Activated naive CD4-positive, alpha-beta T cell treated with anti-CD3 and anti-CD28 coated beads, Interleukin-2, amount 50 U/mL, for 24 hours (primary cell): ENCODE measurements around the gene DET1.
"Not testable (repeated sequence)": the region's sequence is repeated elsewhere in the genome, so short reads cannot be mapped to it uniquely, and the experiment has no call there.

Experiments
- H3K27ac Mint-ChIP-seq: one replicate; pipeline ENCODE4 v1.8.0; 2021; ENCODE audit warnings: mild to moderate bottlenecking, mixed read lengths
- H3K27me3 Mint-ChIP-seq: one replicate; pipeline ENCODE4 v1.8.0; 2021; ENCODE audit warnings: mixed read lengths
- H3K36me3 Mint-ChIP-seq: one replicate; pipeline ENCODE4 v1.8.0; 2021; ENCODE audit warnings: mixed read lengths
- H3K4me1 Mint-ChIP-seq: one replicate; pipeline ENCODE4 v1.8.0; 2021; ENCODE audit warnings: mixed read lengths
- H3K4me3 Mint-ChIP-seq: one replicate; pipeline ENCODE4 v1.8.0; 2021; ENCODE audit warnings: mild to moderate bottlenecking, mixed read lengths
- H3K9me3 Mint-ChIP-seq: one replicate; pipeline ENCODE4 v1.8.0; 2021; ENCODE audit warnings: mixed read lengths

Gene DET1

DNA sequence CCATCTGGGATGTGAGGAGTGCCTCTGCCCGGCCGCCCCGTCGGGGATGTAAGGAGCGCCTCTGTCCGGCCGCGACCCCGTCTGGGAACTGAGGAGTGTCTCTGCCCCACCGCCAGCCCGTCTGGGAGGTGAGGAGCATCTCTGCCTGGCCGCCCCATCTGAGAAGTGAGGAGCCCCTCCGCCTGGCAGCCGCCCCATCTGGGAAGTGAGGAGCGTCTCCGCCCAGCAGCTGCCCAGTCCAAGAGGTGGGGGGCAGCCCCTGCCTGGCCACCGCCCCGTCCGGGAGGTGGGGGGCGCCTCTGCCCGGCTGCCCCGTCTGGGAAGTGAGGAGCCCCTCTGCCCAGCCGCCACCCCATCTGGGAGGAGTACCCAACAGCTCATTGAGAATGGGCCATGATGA lies 22.4 kb downstream of the DET1 start:
- H3K36me3 Mint-ChIP-seq: peaks cover 22% of the 10 kb centered on the region
- H3K4me1 Mint-ChIP-seq, H3K9me3 Mint-ChIP-seq, H3K27ac Mint-ChIP-seq, H3K27me3 Mint-ChIP-seq, H3K4me3 Mint-ChIP-seq: not testable (repeated sequence)

DNA sequence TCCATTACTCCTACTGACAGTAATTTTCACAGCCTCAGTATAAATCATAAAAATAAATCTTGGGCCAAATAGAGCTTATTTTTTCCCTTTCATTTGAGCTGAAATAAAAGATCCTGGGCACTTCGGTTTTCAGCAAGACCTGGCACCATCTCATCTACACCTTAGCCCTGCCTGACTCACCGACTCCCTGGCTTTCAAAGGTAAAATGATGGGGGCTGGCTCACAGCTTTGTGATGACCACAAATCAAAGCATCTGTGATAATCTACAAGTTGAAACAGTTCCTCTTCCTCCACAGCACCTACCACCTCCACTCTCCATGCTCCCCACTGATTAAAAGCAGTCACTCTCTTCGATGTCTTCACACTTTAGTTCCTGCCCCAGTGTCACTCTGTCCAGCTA lies 27.6 kb downstream of the DET1 start:
- Mint-ChIP-seq H3K27me3 (no peaks in the 10 kb centered on the region), H3K36me3 (peaks cover 10% of the 10 kb centered on the region), H3K9me3 (no peaks in the 10 kb centered on the region), H3K4me1 (no peaks in the 10 kb centered on the region), H3K27ac (no peak overlapping the region), H3K4me3 (no peak overlapping the region)

- H3K9me3 Mint-ChIP-seq: no peaks in the 10 kb centered on the region
- no peak overlapping the region for H3K4me3 Mint-ChIP-seq
- H3K27ac Mint-ChIP-seq: no peak overlapping the region
- H3K36me3 Mint-ChIP-seq: peaks cover 18% of the 10 kb centered on the region
- H3K4me1 Mint-ChIP-seq: no peaks in the 10 kb centered on the region
- H3K27me3 Mint-ChIP-seq: no peaks in the 10 kb centered on the region
These were observed 33.3 kb downstream of the DET1 start for GRCh38 chr15:88513195-88513594.

- Mint-ChIP-seq H3K27ac (no peak overlapping the region), H3K9me3 (no peaks in the 10 kb centered on the region), H3K27me3 (no peaks in the 10 kb centered on the region), H3K36me3 (peaks cover 17% of the 10 kb centered on the region), H3K4me1 (no peaks in the 10 kb centered on the region), H3K4me3 (no peak overlapping the region)
These were observed 33.9 kb downstream of the DET1 start for GRCh38 chr15:88512601-88513000.

- Mint-ChIP-seq H3K9me3 (no peaks in the 10 kb centered on the region), H3K4me1 (no peaks in the 10 kb centered on the region), H3K36me3 (peaks cover 20% of the 10 kb centered on the region), H3K27ac (no peak overlapping the region), H3K4me3 (no peak overlapping the region), H3K27me3 (no peaks in the 10 kb centered on the region)
These were observed 34.4 kb downstream of the DET1 start for GRCh38 chr15:88512078-88512477.

DNA sequence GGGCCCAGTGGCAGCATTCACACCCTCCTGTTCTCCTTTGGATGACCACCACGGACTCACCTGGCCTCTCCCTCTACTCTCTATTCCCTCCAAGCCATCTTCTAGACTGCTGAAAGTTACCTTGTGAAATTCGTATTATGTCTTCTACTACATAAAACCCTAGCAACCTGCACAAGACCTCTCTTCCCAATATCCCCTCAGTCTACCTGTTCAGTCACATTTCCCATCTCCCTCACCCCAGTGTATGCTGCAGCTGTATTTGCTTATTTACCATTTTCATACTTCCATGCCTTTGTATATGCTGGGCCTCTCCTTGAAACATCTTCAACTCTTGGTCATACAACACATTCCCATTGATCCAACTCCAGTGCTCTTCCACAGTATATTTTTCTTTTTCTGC lies 35.3 kb downstream of the DET1 start:
- Mint-ChIP-seq H3K27me3 (no peaks in the 10 kb centered on the region), H3K36me3 (peaks cover 19% of the 10 kb centered on the region), H3K4me1 (no peaks in the 10 kb centered on the region), H3K9me3 (no peaks in the 10 kb centered on the region), H3K4me3 (no peak overlapping the region), H3K27ac (no peak overlapping the region)

DNA sequence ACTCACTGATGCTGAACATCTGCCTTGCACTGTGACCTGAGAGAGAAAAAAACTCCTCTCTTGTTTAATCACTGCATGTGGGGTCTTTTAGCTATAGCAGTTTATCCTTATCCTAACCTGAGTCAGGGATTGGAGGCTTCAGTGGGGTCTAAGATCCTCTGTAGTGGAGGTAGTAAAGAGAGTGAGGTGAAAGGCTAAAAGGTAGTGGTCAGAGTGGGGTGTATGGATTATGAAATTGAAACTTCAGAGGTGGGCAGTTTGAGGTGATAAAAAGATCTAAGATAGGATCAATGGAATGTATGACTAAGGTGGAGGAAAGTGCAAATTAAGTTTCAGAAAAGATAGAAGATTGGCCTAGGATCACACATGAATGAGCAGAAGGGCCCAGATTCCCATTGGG lies 36.5 kb downstream of the DET1 start:
- Mint-ChIP-seq H3K36me3 (peaks cover 19% of the 10 kb centered on the region), H3K4me1 (no peaks in the 10 kb centered on the region), H3K27me3 (no peaks in the 10 kb centered on the region), H3K9me3 (no peaks in the 10 kb centered on the region), H3K4me3 (no peak overlapping the region), H3K27ac (no peak overlapping the region)

DNA sequence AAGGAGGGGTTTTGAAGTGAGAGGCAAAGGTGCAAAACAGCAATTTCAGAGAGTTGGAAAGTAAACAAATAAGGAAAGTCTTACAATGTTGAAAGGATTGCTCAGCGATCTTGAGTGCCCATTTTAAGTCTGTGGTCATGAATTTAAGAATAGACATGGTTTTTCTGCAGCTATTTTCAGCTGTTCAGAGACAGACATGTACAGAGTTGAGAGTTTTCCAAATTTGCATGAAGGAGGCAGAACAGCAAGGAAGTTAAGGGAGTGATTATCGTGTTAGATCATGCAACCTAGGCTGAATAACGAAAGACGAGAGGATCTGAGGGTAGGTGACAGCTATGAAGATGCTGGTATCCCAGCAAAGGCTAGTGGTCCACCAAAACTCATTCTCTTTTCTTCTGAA lies 37.2 kb downstream of the DET1 start:
- H3K27ac Mint-ChIP-seq: no peak overlapping the region
- H3K4me1 Mint-ChIP-seq: no peaks in the 10 kb centered on the region
- no peaks in the 10 kb centered on the region for H3K27me3 Mint-ChIP-seq
- H3K4me3 Mint-ChIP-seq: no peak overlapping the region
- H3K9me3 Mint-ChIP-seq: no peaks in the 10 kb centered on the region
- peaks cover 19% of the 10 kb centered on the region for H3K36me3 Mint-ChIP-seq

DNA sequence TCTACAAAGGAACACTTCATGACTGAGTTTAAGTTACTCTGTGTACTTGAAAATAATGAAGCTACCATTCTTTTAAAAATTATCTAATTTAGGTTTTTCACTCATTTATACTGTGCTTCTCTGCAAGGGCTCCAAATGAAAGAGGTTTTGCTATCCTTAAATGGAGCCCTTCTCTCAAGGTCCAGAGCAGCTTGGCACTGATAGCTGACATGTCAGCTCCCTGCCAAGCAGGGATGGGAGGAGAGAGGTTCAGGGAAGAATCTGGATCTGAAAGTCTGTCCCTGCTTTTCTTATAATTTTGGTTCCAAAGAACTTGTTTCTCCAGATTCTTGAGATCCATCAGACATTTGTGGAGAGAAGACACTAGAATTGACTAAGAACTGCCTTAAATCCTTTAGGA lies 39.9 kb downstream of the DET1 start:
- no peak overlapping the region for H3K27ac Mint-ChIP-seq
- H3K9me3 Mint-ChIP-seq: no peaks in the 10 kb centered on the region
- H3K27me3 Mint-ChIP-seq: no peaks in the 10 kb centered on the region
- no peak overlapping the region for H3K4me3 Mint-ChIP-seq
- peaks cover 19% of the 10 kb centered on the region for H3K36me3 Mint-ChIP-seq
- no peaks in the 10 kb centered on the region for H3K4me1 Mint-ChIP-seq

- H3K9me3 Mint-ChIP-seq: no peaks in the 10 kb centered on the region
- no peaks in the 10 kb centered on the region for H3K4me1 Mint-ChIP-seq
- peaks cover 12% of the 10 kb centered on the region for H3K36me3 Mint-ChIP-seq
These were observed 40.8 kb downstream of the DET1 start for GRCh38 chr15:88505721-88506120.

DNA sequence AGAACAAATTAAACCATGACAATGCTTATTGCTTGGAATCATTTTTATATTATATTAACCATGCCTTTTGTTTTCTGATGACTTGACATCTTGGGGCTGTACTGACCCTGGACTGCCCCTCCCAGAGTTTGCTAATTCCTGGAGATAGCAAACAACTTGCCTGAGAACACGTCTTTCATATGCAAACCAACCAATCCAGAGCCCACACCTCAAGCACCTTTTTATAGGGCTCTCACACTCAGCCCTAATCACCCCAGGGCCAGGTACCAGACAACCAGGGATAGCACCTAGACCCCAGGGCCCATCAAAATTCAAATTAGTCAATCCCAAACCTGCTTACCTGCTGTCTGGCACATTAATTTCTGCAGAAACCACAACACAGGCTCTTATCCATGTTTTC lies 42.0 kb downstream of the DET1 start:
- H3K4me1 Mint-ChIP-seq: no peaks in the 10 kb centered on the region
- H3K4me3 Mint-ChIP-seq: no peak overlapping the region
- no peaks in the 10 kb centered on the region for H3K9me3 Mint-ChIP-seq
- no peaks in the 10 kb centered on the region for H3K27me3 Mint-ChIP-seq
- peaks cover 9% of the 10 kb centered on the region for H3K36me3 Mint-ChIP-seq
- no peak overlapping the region for H3K27ac Mint-ChIP-seq

More at GRCh38 chr15:88505721-88506120, 40.8 kb downstream of the DET1 start:
- Mint-ChIP-seq H3K4me3 (no peak overlapping the region), H3K27me3 (no peaks in the 10 kb centered on the region), H3K27ac (no peak overlapping the region)

DNA sequence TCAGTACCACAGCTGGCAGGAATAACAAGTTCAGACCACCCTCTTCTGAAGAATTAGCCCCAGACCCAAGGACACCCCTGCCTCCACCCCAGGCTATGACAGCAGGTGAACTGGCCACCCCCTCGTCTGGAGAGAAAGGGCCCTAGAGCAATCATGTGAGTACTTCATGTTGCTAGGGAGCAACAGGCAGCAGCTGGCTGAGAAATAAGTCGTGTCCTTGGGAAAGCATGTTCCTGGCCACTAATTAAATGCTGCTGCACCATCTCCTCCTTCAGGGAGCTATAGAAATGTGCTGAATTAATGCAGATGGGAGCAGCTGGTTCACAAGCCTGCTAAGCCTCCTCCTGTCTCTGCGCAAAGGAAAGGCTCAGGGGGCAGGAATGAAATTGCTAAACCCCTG lies 47.5 kb downstream of the DET1 start:
- Mint-ChIP-seq H3K27me3 (no peaks in the 10 kb centered on the region), H3K4me1 (no peaks in the 10 kb centered on the region), H3K27ac (no peak overlapping the region), H3K9me3 (no peaks in the 10 kb centered on the region), H3K4me3 (no peak overlapping the region), H3K36me3 (peaks cover 2% of the 10 kb centered on the region)

- H3K9me3 Mint-ChIP-seq: no peaks in the 10 kb centered on the region
- H3K4me1 Mint-ChIP-seq: no peaks in the 10 kb centered on the region
- no peak overlapping the region for H3K27ac Mint-ChIP-seq
- H3K27me3 Mint-ChIP-seq: no peaks in the 10 kb centered on the region
- H3K4me3 Mint-ChIP-seq: no peak overlapping the region
- peaks cover 2% of the 10 kb centered on the region for H3K36me3 Mint-ChIP-seq
These were observed 49.2 kb downstream of the DET1 start for GRCh38 chr15:88497109-88497765.

GRCh38 chr15:88493844-88494243 lies 52.6 kb downstream of the DET1 start:
- Mint-ChIP-seq H3K27ac (no peak overlapping the region), H3K4me1 (no peaks in the 10 kb centered on the region), H3K4me3 (no peak overlapping the region), H3K36me3 (peaks cover 2% of the 10 kb centered on the region), H3K27me3 (no peaks in the 10 kb centered on the region), H3K9me3 (no peaks in the 10 kb centered on the region)

DNA sequence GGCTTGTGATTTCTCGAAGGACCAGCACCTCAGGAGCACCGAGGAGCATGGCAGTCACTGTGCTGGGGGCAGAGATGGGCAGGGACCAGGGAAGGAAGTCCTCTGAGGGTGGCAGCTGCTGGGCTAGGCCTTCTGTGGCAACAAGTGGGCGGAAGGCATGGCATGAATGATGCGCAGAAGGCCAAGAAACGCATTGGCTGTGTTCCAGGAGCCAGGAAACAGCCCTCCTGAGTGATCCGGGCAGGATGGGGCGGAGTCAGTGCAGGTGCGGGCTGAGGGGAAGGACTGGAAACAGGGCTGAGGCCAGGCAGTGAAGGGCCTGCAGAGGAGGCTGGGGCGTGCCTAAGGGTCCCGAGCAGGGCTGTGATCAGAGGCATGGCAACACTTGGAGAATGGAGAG lies 55.3 kb downstream of the DET1 start:
- Mint-ChIP-seq H3K9me3 (no peaks in the 10 kb centered on the region), H3K36me3 (no peaks in the 10 kb centered on the region)

GRCh38 chr15:88490036-88490435 lies 56.4 kb downstream of the DET1 start:
- H3K4me1 Mint-ChIP-seq: no peaks in the 10 kb centered on the region
- H3K27ac Mint-ChIP-seq: no peak overlapping the region

More for the DNA sequence above, 55.3 kb downstream of the DET1 start:
- H3K4me3 Mint-ChIP-seq: no peak overlapping the region
- no peaks in the 10 kb centered on the region for H3K27me3 Mint-ChIP-seq
- H3K4me1 Mint-ChIP-seq: no peaks in the 10 kb centered on the region
- no peak overlapping the region for H3K27ac Mint-ChIP-seq

GRCh38 chr15:88489321-88489720 lies 57.2 kb downstream of the DET1 start:
- no peak overlapping the region for H3K4me3 Mint-ChIP-seq
- H3K27ac Mint-ChIP-seq: no peak overlapping the region
- H3K4me1 Mint-ChIP-seq: no peaks in the 10 kb centered on the region
- peaks cover 2% of the 10 kb centered on the region for H3K36me3 Mint-ChIP-seq
- no peaks in the 10 kb centered on the region for H3K9me3 Mint-ChIP-seq
- H3K27me3 Mint-ChIP-seq: no peaks in the 10 kb centered on the region

More at GRCh38 chr15:88490036-88490435, 56.4 kb downstream of the DET1 start:
- H3K9me3 Mint-ChIP-seq: no peaks in the 10 kb centered on the region
- no peak overlapping the region for H3K4me3 Mint-ChIP-seq
- H3K36me3 Mint-ChIP-seq: peaks cover 2% of the 10 kb centered on the region
- H3K27me3 Mint-ChIP-seq: no peaks in the 10 kb centered on the region
